ENCODE measurements around the gene FAM240A. TPM values are rescaled to one million over a fixed set of nuclear protein-coding genes. Genes with fewer than 3 reads are reported as not detected.

Gene FAM240A
- total RNA-seq, 1 donor from 2014 or later: not detected

- H3K36me3 Mint-ChIP-seq (ENCODE audit: unreplicated experiment): no peaks in the 10 kb centered on the region
- H3K4me3 Mint-ChIP-seq (ENCODE audit: unreplicated experiment): no peak overlapping the region
- TF ChIP-seq, protein P1, sequence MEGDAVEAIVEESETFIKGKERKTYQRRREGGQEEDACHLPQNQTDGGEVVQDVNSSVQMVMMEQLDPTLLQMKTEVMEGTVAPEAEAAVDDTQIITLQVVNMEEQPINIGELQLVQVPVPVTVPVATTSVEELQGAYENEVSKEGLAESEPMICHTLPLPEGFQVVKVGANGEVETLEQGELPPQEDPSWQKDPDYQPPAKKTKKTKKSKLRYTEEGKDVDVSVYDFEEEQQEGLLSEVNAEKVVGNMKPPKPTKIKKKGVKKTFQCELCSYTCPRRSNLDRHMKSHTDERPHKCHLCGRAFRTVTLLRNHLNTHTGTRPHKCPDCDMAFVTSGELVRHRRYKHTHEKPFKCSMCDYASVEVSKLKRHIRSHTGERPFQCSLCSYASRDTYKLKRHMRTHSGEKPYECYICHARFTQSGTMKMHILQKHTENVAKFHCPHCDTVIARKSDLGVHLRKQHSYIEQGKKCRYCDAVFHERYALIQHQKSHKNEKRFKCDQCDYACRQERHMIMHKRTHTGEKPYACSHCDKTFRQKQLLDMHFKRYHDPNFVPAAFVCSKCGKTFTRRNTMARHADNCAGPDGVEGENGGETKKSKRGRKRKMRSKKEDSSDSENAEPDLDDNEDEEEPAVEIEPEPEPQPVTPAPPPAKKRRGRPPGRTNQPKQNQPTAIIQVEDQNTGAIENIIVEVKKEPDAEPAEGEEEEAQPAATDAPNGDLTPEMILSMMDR (IDR thresholded peaks at IDR 0.05): no peak
- H3K9me3 Mint-ChIP-seq (ENCODE audit: unreplicated experiment): no peaks in the 10 kb centered on the region
- peak; percentile 60 for DNase-seq (ENCODE audit: extremely low spot score, unreplicated experiment)
- peaks cover 11% of the 10 kb centered on the region for H3K4me1 Mint-ChIP-seq (ENCODE audit: unreplicated experiment)
- no peak overlapping the region for H3K27ac Mint-ChIP-seq (ENCODE audit: unreplicated experiment)
- peaks cover 27% of the 10 kb centered on the region for H3K27me3 Mint-ChIP-seq (ENCODE audit: unreplicated experiment)
Measured at GRCh38 chr3:46613313-46614005, 1.1 kb downstream of the FAM240A start.

- no peak overlapping the region for H3K27ac Mint-ChIP-seq (ENCODE audit: unreplicated experiment)
- TF ChIP-seq, protein P1 (IDR thresholded peaks at IDR 0.05): no peak
- peaks cover 5% of the 10 kb centered on the region for H3K4me1 Mint-ChIP-seq (ENCODE audit: unreplicated experiment)
- H3K9me3 Mint-ChIP-seq (ENCODE audit: unreplicated experiment): no peaks in the 10 kb centered on the region
- H3K4me3 Mint-ChIP-seq (ENCODE audit: unreplicated experiment): no peak overlapping the region
- no peak for DNase-seq (ENCODE audit: extremely low spot score, unreplicated experiment)
- H3K27me3 Mint-ChIP-seq (ENCODE audit: unreplicated experiment): peaks cover 33% of the 10 kb centered on the region
- H3K36me3 Mint-ChIP-seq (ENCODE audit: unreplicated experiment): no peaks in the 10 kb centered on the region
Measured at GRCh38 chr3:46614431-46614830, 2.1 kb downstream of the FAM240A start.

DNA sequence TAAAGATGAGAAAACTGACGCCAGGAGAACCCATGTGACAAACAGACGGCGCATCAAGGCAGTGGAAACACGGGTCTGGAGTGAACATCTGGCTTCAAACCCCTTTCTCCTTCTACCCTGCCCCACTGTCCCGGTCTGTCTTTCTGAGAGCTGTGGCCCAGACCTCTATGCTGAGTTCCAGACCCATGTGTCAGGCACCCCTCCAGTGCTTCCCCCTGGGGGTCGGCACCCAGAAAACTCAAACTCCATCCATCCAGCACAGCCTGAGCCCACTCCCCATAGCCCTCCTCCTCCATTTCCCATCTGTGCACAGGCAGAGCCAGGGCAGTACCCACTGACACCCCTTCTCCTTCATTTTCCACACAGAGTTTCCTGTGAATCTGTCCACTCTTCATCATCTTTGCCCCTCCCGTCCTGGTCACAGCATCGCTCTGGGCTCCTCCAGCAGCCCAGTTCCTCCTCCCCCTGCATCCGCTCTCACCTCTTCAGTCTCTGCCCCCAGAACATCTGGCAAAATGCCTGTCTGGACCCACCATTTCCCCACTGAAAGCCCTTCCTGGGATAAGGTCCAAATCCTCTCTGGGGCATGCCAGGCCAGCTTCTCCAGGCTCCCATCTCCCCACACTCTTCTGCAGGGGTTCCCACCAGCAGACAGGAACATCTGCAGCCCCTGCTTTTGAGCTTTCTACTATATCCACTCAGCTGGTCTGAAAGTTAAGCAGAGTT, 2.9 kb downstream of the FAM240A start:
- peaks cover 3% of the 10 kb centered on the region for H3K4me1 Mint-ChIP-seq (ENCODE audit: unreplicated experiment)
- H3K9me3 Mint-ChIP-seq (ENCODE audit: unreplicated experiment): no peaks in the 10 kb centered on the region
- peaks cover 37% of the 10 kb centered on the region for H3K27me3 Mint-ChIP-seq (ENCODE audit: unreplicated experiment)
- TF ChIP-seq, protein P1 (IDR thresholded peaks at IDR 0.05): no peak
- peak; percentile 73 for DNase-seq (ENCODE audit: extremely low spot score, unreplicated experiment)
- no peak overlapping the region for H3K4me3 Mint-ChIP-seq (ENCODE audit: unreplicated experiment)
- H3K27ac Mint-ChIP-seq (ENCODE audit: unreplicated experiment): no peak overlapping the region
- no peaks in the 10 kb centered on the region for H3K36me3 Mint-ChIP-seq (ENCODE audit: unreplicated experiment)

DNA sequence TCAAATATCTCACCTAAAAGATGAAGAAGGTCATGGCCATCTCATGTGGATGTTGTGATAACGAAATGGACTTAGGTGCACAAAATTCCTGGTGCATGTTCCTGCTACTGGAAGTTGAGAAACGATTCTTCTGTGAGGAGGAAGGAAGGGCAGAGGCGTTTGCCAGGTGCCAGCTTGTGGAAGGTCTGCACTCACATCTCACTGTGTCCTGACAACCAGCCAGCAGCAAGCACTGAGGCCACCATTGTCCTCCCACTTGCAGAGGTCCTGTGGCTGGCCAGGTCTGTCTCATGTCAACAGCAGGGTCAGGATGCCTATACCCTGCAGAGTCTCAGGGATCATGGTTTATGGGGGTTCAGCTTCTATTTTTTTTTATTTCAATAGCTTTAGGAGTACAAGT, 3.7 kb downstream of the FAM240A start:
- Mint-ChIP-seq H3K4me1 (ENCODE audit: unreplicated experiment) (peaks cover 6% of the 10 kb centered on the region), H3K27ac (ENCODE audit: unreplicated experiment) (no peak overlapping the region), H3K27me3 (ENCODE audit: unreplicated experiment) (peaks cover 45% of the 10 kb centered on the region), H3K4me3 (ENCODE audit: unreplicated experiment) (no peak overlapping the region), H3K9me3 (ENCODE audit: unreplicated experiment) (no peaks in the 10 kb centered on the region), H3K36me3 (ENCODE audit: unreplicated experiment) (no peaks in the 10 kb centered on the region)
- peak; percentile 67 for DNase-seq (ENCODE audit: extremely low spot score, unreplicated experiment)
- TF ChIP-seq, protein P1 (IDR thresholded peaks at IDR 0.05): no peak

DNA sequence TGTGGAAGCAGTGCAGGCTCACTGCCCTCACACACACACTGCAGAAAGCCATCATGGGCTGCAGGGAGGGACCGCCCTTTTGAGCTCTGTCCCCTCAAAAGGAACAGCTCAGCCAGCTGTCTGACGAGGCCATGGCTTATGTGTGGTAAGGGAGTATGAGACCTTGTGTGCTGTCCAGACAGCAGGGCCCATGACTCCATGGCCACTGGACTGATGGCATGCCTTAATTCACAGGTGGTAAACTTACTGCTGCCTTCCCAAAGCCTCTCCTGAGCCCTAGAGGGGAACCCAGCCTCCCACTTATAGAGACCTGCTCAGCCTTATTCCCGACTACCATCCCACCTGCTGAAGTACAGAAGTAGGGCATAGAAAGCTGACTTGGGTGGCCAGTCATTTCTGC, 5.6 kb downstream of the FAM240A start:
- Mint-ChIP-seq H3K27me3 (ENCODE audit: unreplicated experiment) (peaks cover 49% of the 10 kb centered on the region), H3K36me3 (ENCODE audit: unreplicated experiment) (no peaks in the 10 kb centered on the region), H3K9me3 (ENCODE audit: unreplicated experiment) (no peaks in the 10 kb centered on the region), H3K4me3 (ENCODE audit: unreplicated experiment) (no peak overlapping the region), H3K27ac (ENCODE audit: unreplicated experiment) (no peak overlapping the region), H3K4me1 (ENCODE audit: unreplicated experiment) (peaks cover 6% of the 10 kb centered on the region)
- TF ChIP-seq, protein P1 (IDR thresholded peaks at IDR 0.05): no peak
- DNase-seq (ENCODE audit: extremely low spot score, unreplicated experiment): peak; percentile 80

Measured in osteocyte (in vitro differentiated cells).